Dedifferentiated amniotic fluid mesenchymal stem cell (primary cell): Measurements from ENCODE around the gene DHX38.
A peak's percentile ranks its signal among the peaks of the same experiment; 100 is the strongest.

Experiments used
- DNase-seq: peaks from one replicate; pipeline ENCODE4 v3.0.0-alpha.2; 2016; ENCODE audit errors: extremely low spot score

The DHX38 gene

GRCh38 chr16:72120026-72120425 is 26.4 kb downstream of the DHX38 start:
- no peak for DNase-seq

- DNase-seq, result no peak
Observed at GRCh38 chr16:72122308-72122707, 28.7 kb downstream of the DHX38 start.

- DNase-seq, result no peak
Observed at GRCh38 chr16:72122916-72123315, 29.3 kb downstream of the DHX38 start.

- no peak for DNase-seq
Observed at GRCh38 chr16:72123426-72123825, 29.8 kb downstream of the DHX38 start.

GRCh38 chr16:72124148-72124547 is 30.5 kb downstream of the DHX38 start:
- no peak for DNase-seq

GRCh38 chr16:72124761-72125634 is 31.4 kb downstream of the DHX38 start:
- peak; percentile 60 for DNase-seq

GRCh38 chr16:72125635-72126428 is 32.2 kb downstream of the DHX38 start:
- DNase-seq, result no peak

- no peak for DNase-seq
Observed at GRCh38 chr16:72126429-72126765, 32.8 kb downstream of the DHX38 start.

GRCh38 chr16:72128701-72129100 is 35.1 kb downstream of the DHX38 start:
- no peak for DNase-seq

- no peak for DNase-seq
Observed at GRCh38 chr16:72129976-72130656, 36.5 kb downstream of the DHX38 start.

GRCh38 chr16:72131036-72131435 is 37.4 kb downstream of the DHX38 start:
- no peak for DNase-seq

- DNase-seq, result no peak
Observed at GRCh38 chr16:72132726-72133125, 39.1 kb downstream of the DHX38 start.

- DNase-seq, result no peak
Observed at GRCh38 chr16:72134507-72134906, 40.9 kb downstream of the DHX38 start.

- DNase-seq, result no peak
Observed at GRCh38 chr16:72137380-72138063, 43.9 kb downstream of the DHX38 start.

- DNase-seq, result no peak
Observed at GRCh38 chr16:72138064-72138572, 44.5 kb downstream of the DHX38 start.

- DNase-seq, result no peak
Observed at GRCh38 chr16:72139908-72140307, 46.3 kb downstream of the DHX38 start.

GRCh38 chr16:72142476-72142875 is 48.8 kb downstream of the DHX38 start:
- no peak for DNase-seq

GRCh38 chr16:72149676-72150464 is 56.2 kb downstream of the DHX38 start:
- no peak for DNase-seq

GRCh38 chr16:72159386-72159785 is 65.7 kb downstream of the DHX38 start:
- DNase-seq, result no peak

GRCh38 chr16:72159801-72160200 is 66.2 kb downstream of the DHX38 start:
- DNase-seq, result no peak
